ENCODE data around the gene RSPRY1.
A peak's percentile ranks its signal among the peaks of the same experiment; 100 is the strongest.
"Not testable (repeated sequence)": the region's sequence is repeated elsewhere in the genome, so short reads cannot be mapped to it uniquely, and the experiment has no call there.

Gene RSPRY1

DNA sequence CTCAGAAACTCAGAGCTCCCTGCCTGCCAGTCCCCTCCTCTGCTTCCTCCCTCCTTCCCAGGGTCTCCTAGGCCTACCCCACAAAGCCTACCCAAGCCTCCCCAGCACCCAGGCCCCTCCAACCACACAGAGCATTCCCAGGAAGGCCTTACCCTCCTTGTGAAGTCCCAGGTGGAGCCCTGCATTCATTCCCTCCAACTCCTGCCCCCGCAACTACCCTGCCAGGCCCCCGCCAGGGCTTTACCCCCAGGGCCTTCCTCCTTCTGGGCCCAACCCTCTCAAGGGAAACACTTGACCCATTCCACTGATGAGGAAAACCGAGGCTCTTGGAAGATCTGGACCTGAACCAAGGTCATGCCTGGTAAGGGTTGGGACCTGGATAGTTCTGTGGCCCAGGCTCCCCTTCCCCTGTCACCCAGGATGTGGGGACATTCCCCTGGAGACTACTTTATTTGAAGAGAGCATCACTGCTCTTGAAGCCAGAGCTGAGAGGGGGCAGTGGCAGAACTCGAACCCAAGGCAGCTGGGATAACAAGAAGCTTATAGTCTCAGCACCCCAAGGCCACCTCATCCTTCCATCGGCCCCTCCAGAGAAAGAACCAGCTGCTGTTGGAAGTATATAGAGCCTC, 85.9 kb downstream of the RSPRY1 start:
- DNase-seq (ENCODE audit: low read depth in 2 of 2): no peak

DNA sequence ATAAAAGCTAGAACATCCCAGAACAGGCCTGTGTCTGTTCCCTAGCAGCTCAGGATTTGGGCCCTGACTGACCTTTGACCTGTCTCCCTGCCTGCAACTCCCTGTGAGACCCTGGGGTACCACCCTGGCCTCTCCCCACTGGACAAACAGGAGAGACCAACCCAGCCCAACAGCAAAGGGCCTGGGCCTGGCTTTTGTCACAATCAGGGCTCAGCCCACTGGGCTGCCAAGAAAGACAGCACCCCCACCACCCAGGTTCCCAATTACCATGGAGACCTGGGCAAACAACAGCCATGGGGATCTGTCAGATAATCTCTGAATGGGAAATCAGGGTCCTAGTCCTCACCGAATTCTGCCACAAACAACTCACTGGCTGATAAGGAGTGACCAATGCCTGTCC, 87.2 kb downstream of the RSPRY1 start:
- DNase-seq (ENCODE audit: low read depth in 2 of 2): no peak

DNA sequence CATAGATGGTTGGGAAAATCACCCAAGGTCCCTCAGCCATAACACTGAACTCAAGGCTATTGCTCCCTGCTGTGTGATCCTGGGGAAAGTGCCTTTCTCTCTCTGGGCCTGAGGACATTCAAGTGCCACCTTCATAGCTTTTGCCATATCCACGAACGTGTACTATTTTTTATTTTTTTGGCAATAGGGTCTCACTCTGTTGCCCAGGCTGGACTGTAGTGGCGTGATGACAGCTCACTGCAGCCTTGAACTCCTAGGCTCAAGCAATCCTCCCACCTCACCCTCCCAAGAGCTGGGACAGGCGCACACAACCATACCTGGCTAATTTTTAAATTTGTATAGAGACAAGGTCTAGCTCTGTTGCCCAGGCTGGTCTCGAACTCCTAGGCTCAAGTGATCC, 87.7 kb downstream of the RSPRY1 start:
- DNase-seq (ENCODE audit: low read depth in 2 of 2): no peak

- DNase-seq (ENCODE audit: low read depth in 2 of 2): not testable (repeated sequence)
These were observed 89.8 kb downstream of the RSPRY1 start for GRCh38 chr16:57275946-57276345.

DNA sequence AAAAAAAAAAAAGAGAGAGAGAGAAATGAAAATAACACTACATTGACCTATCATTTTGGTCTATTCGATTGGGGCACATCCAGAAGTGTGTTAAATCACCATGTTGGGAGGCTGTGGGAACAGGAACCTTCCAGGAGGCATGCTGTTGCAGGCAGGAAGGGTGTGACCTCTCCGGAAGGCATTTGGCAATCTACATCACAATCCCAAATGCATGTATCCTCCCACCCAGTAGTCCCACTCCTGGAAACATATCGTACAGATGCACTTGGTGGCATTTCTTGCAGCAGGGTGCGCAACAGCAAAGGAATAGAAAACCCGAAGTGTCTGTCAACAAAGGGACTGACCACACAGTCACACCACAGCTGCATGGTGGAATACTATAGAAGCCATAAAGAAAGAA, 90.5 kb downstream of the RSPRY1 start:
- no peak for DNase-seq (ENCODE audit: low read depth in 2 of 2)

- peak in 1 of 2 donors; percentile 32 for DNase-seq (ENCODE audit: low read depth in 2 of 2)
These were observed 91.5 kb downstream of the RSPRY1 start for GRCh38 chr16:57277586-57277985.

GRCh38 chr16:57278494-57278893, 92.4 kb downstream of the RSPRY1 start:
- DNase-seq (ENCODE audit: low read depth in 2 of 2): no peak

- no peak for DNase-seq (ENCODE audit: low read depth in 2 of 2)
These were observed 93.9 kb downstream of the RSPRY1 start for GRCh38 chr16:57279780-57280638.

DNA sequence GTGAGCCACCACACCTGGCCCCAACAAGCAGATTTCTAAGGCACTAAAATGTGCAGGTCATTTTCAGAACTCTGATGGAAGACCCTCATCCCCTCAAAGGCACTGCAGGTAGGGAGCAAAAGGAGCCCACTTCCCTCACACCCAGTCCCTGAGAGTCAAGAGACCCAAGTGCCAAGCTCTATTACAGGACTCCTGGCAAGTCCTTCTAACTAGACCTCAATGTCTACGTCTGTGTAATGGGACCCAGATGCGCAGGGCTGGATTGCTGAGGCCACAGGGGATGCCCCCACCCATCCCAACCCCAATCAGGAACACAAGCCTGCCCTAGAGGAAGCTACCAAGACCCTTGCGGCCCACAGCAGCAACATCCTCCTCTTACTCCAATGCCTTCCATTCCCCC, 95.7 kb downstream of the RSPRY1 start:
- DNase-seq (ENCODE audit: low read depth in 2 of 2): no peak

DNA sequence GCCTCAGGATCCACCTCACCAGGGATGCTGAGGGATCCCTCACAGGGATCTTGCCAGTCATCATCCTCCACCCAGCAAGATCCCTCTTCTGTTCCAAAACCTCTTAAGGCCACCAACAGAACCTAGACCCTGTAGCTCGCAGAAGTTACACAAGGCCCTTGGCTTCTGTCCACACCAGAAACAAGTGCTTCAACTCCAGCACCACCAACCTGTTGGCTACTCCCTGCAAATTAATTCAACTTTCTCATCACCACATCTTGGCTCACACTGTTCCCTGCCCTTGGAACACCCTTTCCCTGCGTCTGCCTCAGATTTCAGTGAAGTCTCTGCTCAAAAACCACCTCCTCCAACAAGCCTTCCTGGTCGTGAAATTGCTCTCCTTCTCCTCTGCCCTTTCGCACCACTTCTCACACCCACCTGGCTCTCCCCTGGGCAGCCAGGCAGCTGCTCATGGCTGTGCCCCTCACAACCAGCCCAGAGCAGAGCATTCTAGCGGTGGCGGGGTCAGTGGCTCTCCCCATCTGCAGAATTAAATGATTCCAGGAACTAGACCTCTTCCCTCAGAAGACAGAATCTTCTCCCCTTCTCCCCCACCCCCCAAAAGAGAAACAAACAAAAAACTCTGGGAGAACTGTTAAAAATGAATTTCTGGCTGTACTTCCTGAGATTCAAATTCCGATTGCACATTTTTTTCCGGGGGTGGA, 96.5 kb downstream of the RSPRY1 start:
- DNase-seq (ENCODE audit: low read depth in 2 of 2): no peak

DNA sequence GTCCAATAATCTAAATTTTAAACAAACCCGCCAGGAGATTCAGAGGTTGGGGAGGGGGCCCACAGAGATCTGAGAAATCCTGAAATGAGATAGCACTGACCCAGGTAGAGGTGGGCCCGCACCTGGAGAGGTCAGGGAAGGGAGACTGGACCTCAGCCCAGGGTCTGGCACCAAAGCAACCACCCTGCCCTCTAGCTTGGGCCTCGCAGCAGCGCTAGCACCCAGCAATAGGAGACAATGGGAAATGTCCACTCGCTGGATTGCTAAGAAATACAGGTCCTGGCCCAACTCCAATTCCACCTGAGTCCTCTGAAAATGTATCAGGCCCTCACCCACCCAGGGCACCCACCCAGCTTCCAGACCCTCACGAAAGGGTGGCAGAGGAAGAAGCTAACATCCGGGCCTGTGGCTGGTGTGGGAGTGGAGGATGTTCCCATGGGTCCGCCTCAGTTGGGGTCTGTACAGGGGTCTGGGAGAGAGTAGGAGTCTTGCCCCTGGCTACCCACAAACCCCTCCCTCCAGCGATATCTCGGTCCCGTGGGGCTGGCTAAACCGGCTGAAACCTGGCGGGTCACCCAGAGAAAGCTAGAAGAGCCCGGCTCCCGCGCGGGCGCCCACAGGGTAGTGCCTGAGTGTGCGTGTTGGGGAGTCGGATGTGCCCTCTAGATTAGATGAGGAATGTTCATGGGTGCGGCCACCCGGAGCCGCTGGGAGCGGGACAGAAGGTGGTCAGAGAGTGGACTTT, 97.3 kb downstream of the RSPRY1 start:
- no peak for DNase-seq (ENCODE audit: low read depth in 2 of 2)

DNA sequence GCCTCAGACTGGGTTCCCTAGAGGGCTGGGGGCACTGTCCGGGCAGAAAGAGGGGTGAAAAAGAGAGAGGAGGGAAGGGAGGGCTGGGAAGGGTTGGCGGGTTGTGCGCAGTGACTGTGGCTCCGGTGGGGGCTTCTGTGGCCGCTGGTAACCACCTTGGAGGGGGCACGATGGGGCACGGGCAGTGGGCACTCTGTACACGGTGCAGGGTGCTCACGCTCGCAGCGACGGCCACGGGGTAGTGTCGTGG, 97.8 kb downstream of the RSPRY1 start:
- no peak for DNase-seq (ENCODE audit: low read depth in 2 of 2)

GRCh38 chr16:57284209-57284951, 98.3 kb downstream of the RSPRY1 start, which contains the start of gene PLLP:
PLLP (minus strand) TSS chr16:57284672; CDS start chr16:57284540, 132 bp downstream.
- no peak for DNase-seq (ENCODE audit: low read depth in 2 of 2)

DNA sequence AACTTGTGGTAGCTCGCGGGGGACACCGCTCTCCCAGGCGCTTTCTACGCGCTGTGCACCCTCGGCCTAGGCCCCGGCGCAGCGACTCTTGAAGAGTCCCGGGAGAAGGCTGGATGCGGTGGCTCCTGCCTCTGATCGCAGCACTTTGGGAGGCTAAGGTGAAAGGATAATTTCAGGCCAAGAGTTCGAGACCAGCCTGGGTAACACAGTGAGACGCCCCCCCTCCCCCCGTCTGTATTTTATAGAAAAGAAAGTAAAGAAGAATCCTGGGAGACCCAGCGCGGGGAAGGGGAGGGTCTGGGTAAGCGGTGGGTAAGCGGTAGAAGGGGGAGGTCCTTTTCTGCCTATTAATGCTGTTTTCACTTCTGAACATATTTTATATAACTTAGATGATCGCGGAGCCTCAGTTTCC, 98.8 kb downstream of the RSPRY1 start:
- DNase-seq (ENCODE audit: low read depth in 2 of 2): no peak

DNA sequence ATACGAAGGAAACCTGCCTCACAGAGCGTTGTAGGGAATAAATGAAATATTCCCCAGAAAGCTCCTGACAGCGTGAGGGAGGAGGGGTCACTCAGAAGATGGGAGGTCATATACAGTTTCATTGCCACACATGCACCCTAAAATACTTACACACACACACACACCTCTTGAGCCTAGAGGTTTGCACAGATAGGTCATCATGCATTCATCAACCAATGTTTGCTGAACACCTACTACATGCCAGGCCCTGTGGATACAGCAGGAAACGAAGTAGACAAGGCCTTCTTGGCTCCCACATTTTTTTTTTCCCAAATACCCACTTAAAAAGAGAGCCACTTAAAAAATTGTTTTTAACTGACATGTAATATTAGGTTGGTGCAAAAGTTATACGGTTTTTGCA, 99.2 kb downstream of the RSPRY1 start:
- no peak for DNase-seq (ENCODE audit: low read depth in 2 of 2)

DNA sequence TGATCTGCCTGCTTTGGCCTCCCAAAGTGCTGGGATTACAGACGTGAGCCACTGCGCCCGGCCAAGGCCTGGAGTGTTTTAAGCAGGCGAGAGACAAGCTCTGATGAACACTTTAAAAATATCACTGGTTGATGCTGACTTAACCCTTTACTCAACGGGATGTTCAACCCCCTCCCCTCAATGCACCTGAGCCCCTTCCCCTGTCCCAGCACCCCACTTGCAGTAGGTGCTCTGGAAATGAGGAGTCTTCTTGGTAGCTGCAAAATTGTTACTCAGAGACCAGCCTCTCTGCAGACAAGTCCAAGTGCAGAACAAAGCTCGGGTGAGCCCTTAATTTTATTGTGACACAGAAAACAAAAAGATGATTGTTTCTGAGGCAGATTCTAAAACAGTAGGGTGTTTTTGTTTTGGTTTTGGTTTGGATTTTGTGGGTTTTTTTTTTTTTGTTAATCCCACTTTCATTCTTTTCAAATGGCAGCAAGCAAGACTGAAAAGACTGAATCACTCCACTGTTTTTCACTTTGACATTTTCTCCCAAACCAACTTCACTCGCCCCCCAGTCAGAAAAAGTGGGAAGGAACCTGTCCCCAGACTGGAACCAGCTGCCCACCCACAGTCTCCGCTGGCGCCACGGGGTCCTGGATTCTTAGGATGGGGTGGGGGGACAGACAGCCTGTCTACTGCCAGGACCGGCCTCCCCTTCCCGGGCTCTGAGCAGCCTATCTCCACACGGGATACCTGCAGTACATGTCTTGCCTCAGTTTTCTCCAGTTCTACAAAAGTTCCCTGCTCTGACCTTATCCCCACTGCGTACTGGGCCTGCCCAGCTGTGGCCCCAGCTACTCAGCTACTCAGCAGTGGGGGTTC, 103.5 kb downstream of the RSPRY1 start:
- DNase-seq (ENCODE audit: low read depth in 2 of 2): no peak
